BJ (cell line): ENCODE results near the gene OST4. TPM values are rescaled to one million over a fixed set of nuclear protein-coding genes. Genes with fewer than 3 reads are reported as not detected.

ENCODE experiments used
- CTCF ChIA-PET: fragments of 350-600 bp; formaldehyde crosslinking; extraction: SDS; loops from one replicate; lab custom pipeline; 2021; ENCODE audit warnings: antibody characterized with exemption, inconsistent platforms; lab: Yijun Ruan, JAX
- POLR2A ChIA-PET: fragments of 300-600 bp; sonication (Branson Sonifier 250); formaldehyde crosslinking; extraction: SDS; loops from one replicate; lab custom pipeline; 2021; ENCODE audit warnings: antibody characterized with exemption; lab: Charles Lee
- DNase-seq: peaks from one replicate; pipeline ENCODE4 v3.0.0-alpha.2; 2011; ENCODE audit warnings: low read depth
- H3K27me3 ChIP-seq: 2 replicates; pipeline ENCODE4 v1.6.0; 2011; ENCODE audit warnings: low read length; ENCODE audit not compliant: control insufficient read depth, insufficient read depth
- H3K36me3 ChIP-seq: 2 replicates; pipeline ENCODE4 v1.5.1; 2011; ENCODE audit warnings: low read length; ENCODE audit not compliant: control insufficient read depth, insufficient read depth
- H3K4me3 ChIP-seq: 2 replicates; pipeline ENCODE4 v1.5.1; 2011; ENCODE audit warnings: low read depth, mild to moderate bottlenecking, control low read depth, low read length
- CTCF ChIP-seq: IDR thresholded peaks from 2 replicates; pipeline ENCODE4 v1.5.1; 2011; ENCODE audit warnings: low read depth, mild to moderate bottlenecking, control low read depth, inconsistent platforms, low read length, moderate library complexity; ENCODE audit not compliant: insufficient read depth
- polyA plus RNA-seq: library from polyadenylated mRNA; depleted of rRNA; stranded (reverse); fragments of >200 nt; gene quantifications from 2 replicates; pipeline ENCODE4 v1.2.3, GENCODE V29; 2011

Gene OST4
- polyA plus RNA-seq, 1 experiment: 887 TPM

- Histone ChIP-seq H3K27me3 (no peaks in the 10 kb centered on the region), H3K4me3 (no peak overlapping the region), H3K36me3 (peaks cover 17% of the 10 kb centered on the region)
- POLR2A ChIA-PET: no interaction called here
- TF ChIP-seq CTCF: no peak
- CTCF ChIA-PET: interaction anchor here (0.9 to 3.0 kb wide), 11 partner anchors 11 to 219 kb away, joined by 3 to 30 read pairs (median 3); no protein-coding TSS in a partner anchor
- no peak for DNase-seq
These were observed 13.0 kb upstream of the OST4 start for GRCh38 chr2:27084297-27085061.

- DNase-seq: no peak
- no peak overlapping the region for H3K4me3 ChIP-seq
- POLR2A ChIA-PET: interaction anchor here (0.8 kb wide), 1 partner anchor 62 kb away, joined by 3 read pairs; no protein-coding TSS in a partner anchor
- CTCF ChIA-PET: interaction anchor here (1.0 to 2.2 kb wide), 5 partner anchors 10 to 220 kb away, joined by 3 to 8 read pairs (median 4); no protein-coding TSS in a partner anchor
- peaks cover 17% of the 10 kb centered on the region for H3K36me3 ChIP-seq
- no peak for TF ChIP-seq CTCF
- H3K27me3 ChIP-seq: no peaks in the 10 kb centered on the region
These were observed 12.2 kb upstream of the OST4 start for GRCh38 chr2:27083410-27084296.

GRCh38 chr2:27082773-27083409, 11.4 kb upstream of the OST4 start:
- POLR2A ChIA-PET: interaction anchor here (0.8 kb wide), 1 partner anchor 61 kb away, joined by 3 read pairs; no protein-coding TSS in a partner anchor
- no peak for DNase-seq

GRCh38 chr2:27081984-27082772, 10.7 kb upstream of the OST4 start:
- ChIA-PET CTCF (interaction anchor here (1.1 to 3.4 kb wide), 8 partner anchors 14 to 197 kb away, joined by 4 to 28 read pairs (median 4); partner anchors contain the start of gene AGBL5), POLR2A (no interaction called here)
- Histone ChIP-seq H3K27me3 (no peaks in the 10 kb centered on the region), H3K36me3 (peaks cover 17% of the 10 kb centered on the region), H3K4me3 (no peak overlapping the region)
- no peak for DNase-seq
- TF ChIP-seq CTCF: no peak

More at GRCh38 chr2:27082773-27083409, 11.4 kb upstream of the OST4 start:
- H3K27me3 ChIP-seq: no peaks in the 10 kb centered on the region
- H3K4me3 ChIP-seq: no peak overlapping the region
- CTCF ChIA-PET: interaction anchor here (1.0 to 2.2 kb wide), 6 partner anchors 10 to 220 kb away, joined by 3 to 8 read pairs (median 4); no protein-coding TSS in a partner anchor
- TF ChIP-seq CTCF: no peak
- H3K36me3 ChIP-seq: peaks cover 17% of the 10 kb centered on the region
